PC-3 (cell line): ENCODE measurements around the gene SFN. TPM values are rescaled to one million over a fixed set of nuclear protein-coding genes. Genes with fewer than 3 reads are reported as not detected.
A peak's percentile ranks its signal among the peaks of the same experiment; 100 is the strongest.

Source experiments
- ATAC-seq: fragments of 200-7000 bp; cut with Tn5 transposase; 2 replicates; pipeline ENCODE4 v1.9.1; 2020; ENCODE audit warnings: mild to moderate bottlenecking, moderate library complexity
- BruUV-seq: library from RNA; stranded (reverse); fragments of 400-500 nt; replicated peaks from 2 replicates; lab custom pipeline; 2021; lab: Mats Ljungman, UMichigan
- CTCF ChIA-PET: fragments of 300-600 bp; sonication (Branson Sonifier 250); formaldehyde crosslinking; loops from one replicate; lab custom pipeline; 2022; ENCODE audit warnings: antibody characterized with exemption; lab: Charles Lee
- POLR2A ChIA-PET: fragments of 300-600 bp; sonication (Branson Sonifier 250); formaldehyde crosslinking; loops from one replicate; lab custom pipeline; 2022; ENCODE audit warnings: antibody characterized with exemption; ENCODE audit not compliant: unreplicated experiment; lab: Charles Lee
- DNase-seq: peaks from one replicate; pipeline ENCODE4 v3.0.0-alpha.2; 2015
- H2AFZ ChIP-seq: fragments of 300-600 bp; sonication (generic); 2 replicates; pipeline ENCODE4 v1.6.0; 2016; ENCODE audit warnings: antibody characterized with exemption, low read length
- H3F3A ChIP-seq: fragments of 300-600 bp; sonication (generic); one replicate; pipeline ENCODE4 v1.6.0; 2017; ENCODE audit warnings: antibody characterized with exemption, low read length, control low read depth, mild to moderate bottlenecking; ENCODE audit not compliant: unreplicated experiment
- H3K27ac ChIP-seq: fragments of 300-600 bp; sonication (generic); 2 replicates; pipeline ENCODE4 v1.5.1; 2016; ENCODE audit warnings: mild to moderate bottlenecking, low read length
- H3K27me3 ChIP-seq: fragments of 300-600 bp; sonication (generic); 2 replicates; pipeline ENCODE4 v1.6.1; 2016; ENCODE audit warnings: low read length, mixed read lengths
- H3K36me3 ChIP-seq: fragments of 300-600 bp; sonication (generic); 2 replicates; pipeline ENCODE4 v1.6.1; 2016; ENCODE audit warnings: low read depth, mixed run types, low read length, mixed read lengths
- H3K4me1 ChIP-seq: fragments of 300-600 bp; sonication (generic); 2 replicates; pipeline ENCODE4 v1.5.1; 2016; ENCODE audit warnings: low read length; ENCODE audit not compliant: insufficient read depth
- H3K4me2 ChIP-seq: fragments of 300-600 bp; sonication (generic); 2 replicates; pipeline ENCODE4 v1.6.0; 2016; ENCODE audit warnings: low read length
- H3K4me3 ChIP-seq: fragments of 300-600 bp; sonication (generic); 2 replicates; pipeline ENCODE4 v1.5.1; 2016; ENCODE audit warnings: mild to moderate bottlenecking, low read length, mixed read lengths
- H3K79me2 ChIP-seq: fragments of 300-600 bp; sonication (generic); 2 replicates; pipeline ENCODE4 v1.6.1; 2017; ENCODE audit warnings: low read length, mixed read lengths
- H3K9ac ChIP-seq: fragments of 300-600 bp; sonication (generic); 2 replicates; pipeline ENCODE4 v1.6.0; 2016; ENCODE audit warnings: mild to moderate bottlenecking, low read length
- H3K9me2 ChIP-seq: fragments of 300-600 bp; sonication (generic); replicated peaks from 2 replicates; pipeline ENCODE4 v1.6.1; 2016; ENCODE audit warnings: mixed run types, low read length, mixed read lengths
- H3K9me3 ChIP-seq: fragments of 300-600 bp; sonication (generic); 2 replicates; pipeline ENCODE4 v1.6.1; 2016; ENCODE audit warnings: low read length, mixed read lengths
- H4K20me1 ChIP-seq: fragments of 300-600 bp; sonication (generic); 2 replicates; pipeline ENCODE4 v1.6.1; 2016; ENCODE audit warnings: low read length, mixed read lengths
- EZH2 ChIP-seq: fragments of 300-600 bp; sonication (generic); IDR thresholded peaks from one replicate; pipeline ENCODE4 v1.6.1; 2017; ENCODE audit warnings: antibody characterized with exemption, mild to moderate bottlenecking, low read length; ENCODE audit not compliant: unreplicated experiment
- EZH2phosphoT487 ChIP-seq: fragments of 300-600 bp; sonication (generic); IDR thresholded peaks from 2 replicates; pipeline ENCODE4 v1.6.1; 2018; ENCODE audit warnings: mild to moderate bottlenecking, antibody characterized with exemption, low read length, borderline replicate concordance
- intact Hi-C: fragments of 100-400 bp; cut with micrococcal nuclease; formaldehyde crosslinking; loops from 2 replicates; pipeline ENCODE4 v1.9.0; 2023
- total RNA-seq: library from RNA; depleted of rRNA; stranded (reverse); fragments of >200 nt; gene quantifications from 2 replicates; pipeline ENCODE4 v1.2.3, GENCODE V29; 2014
- TF ChIP-seq, protein P1 (sequence below): fragments of 300-600 bp; sonication (generic); conservative IDR thresholded peaks from 2 replicates; pipeline ENCODE4 v1.5.1; 2017; ENCODE audit warnings: antibody characterized with exemption, low read depth, mild to moderate bottlenecking, low read length

SFN gene
- total RNA-seq, 1 experiment from 2014 or later = 411 TPM

DNA sequence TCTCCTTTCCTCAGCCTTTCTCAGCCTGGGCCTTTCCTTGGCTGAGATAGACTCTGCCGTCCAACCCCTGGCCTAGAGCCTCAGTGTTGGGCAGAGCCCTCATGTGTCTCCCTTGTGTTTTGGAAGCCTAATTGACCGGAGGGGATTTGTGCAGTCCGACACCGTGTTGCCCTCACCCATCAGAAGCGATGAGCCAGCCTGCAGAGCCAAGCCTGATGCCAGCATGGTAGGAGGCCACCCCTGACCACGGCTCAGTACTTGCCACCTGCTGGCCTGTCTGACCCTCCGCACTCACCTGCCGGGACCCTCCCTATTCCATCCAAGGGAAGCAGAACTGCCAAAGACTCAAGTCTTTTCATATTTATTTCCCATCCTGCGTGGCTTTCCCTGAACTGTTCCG, 9.3 kb upstream of the SFN start:
- Histone ChIP-seq H3K9ac (peak overlapping the region; percentile 48), H3K27me3 (no peaks in the 10 kb centered on the region), H3K36me3 (peaks cover 41% of the 10 kb centered on the region), H2AFZ (no peak overlapping the region), H3K9me3 (no peaks in the 10 kb centered on the region), H4K20me1 (no peaks in the 10 kb centered on the region), H3K79me2 (no peaks in the 10 kb centered on the region), H3K27ac (peak overlapping the region; percentile 89), H3K9me2 (no peaks in the 10 kb centered on the region), H3K4me1 (peaks cover 57% of the 10 kb centered on the region), H3F3A (peaks cover 5% of the 10 kb centered on the region), H3K4me3 (no peak overlapping the region), H3K4me2 (peak overlapping the region; percentile 44)
- BruUV-seq = no TSS peak
- no peak for TF ChIP-seq EZH2phosphoT487
- TF ChIP-seq EZH2 = no peak
- TF ChIP-seq, protein P1, sequence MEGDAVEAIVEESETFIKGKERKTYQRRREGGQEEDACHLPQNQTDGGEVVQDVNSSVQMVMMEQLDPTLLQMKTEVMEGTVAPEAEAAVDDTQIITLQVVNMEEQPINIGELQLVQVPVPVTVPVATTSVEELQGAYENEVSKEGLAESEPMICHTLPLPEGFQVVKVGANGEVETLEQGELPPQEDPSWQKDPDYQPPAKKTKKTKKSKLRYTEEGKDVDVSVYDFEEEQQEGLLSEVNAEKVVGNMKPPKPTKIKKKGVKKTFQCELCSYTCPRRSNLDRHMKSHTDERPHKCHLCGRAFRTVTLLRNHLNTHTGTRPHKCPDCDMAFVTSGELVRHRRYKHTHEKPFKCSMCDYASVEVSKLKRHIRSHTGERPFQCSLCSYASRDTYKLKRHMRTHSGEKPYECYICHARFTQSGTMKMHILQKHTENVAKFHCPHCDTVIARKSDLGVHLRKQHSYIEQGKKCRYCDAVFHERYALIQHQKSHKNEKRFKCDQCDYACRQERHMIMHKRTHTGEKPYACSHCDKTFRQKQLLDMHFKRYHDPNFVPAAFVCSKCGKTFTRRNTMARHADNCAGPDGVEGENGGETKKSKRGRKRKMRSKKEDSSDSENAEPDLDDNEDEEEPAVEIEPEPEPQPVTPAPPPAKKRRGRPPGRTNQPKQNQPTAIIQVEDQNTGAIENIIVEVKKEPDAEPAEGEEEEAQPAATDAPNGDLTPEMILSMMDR = no peak
- intact Hi-C loops = loop anchor here (1.0 kb wide), 2 partner anchors 9 to 25 kb away; no protein-coding TSS in a partner anchor
- ChIA-PET CTCF (no interaction called here), POLR2A (no interaction called here)
- no peak for ATAC-seq
- DNase-seq = no peak

DNA sequence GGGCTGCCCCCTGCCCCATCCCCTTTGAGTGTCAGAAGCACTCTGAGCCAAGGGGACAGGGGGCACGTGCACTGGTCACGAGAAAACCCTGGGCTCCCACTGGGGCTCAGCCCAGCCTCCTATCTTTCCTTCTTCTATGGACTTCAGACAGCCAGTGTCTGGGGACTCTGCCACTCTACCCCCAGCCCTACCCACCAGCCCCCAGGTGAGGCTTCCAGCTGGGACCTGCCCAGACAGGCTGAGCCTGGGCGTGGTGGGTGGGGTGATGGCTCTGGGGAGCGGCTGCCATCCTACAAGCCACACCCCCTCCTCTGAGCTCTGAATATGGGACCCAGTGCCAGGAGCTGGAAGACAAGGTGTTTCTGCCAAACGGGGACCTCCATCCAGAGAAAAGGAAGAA, 8.0 kb upstream of the SFN start:
- H3K79me2 ChIP-seq = no peaks in the 10 kb centered on the region
- no peak overlapping the region for H3K4me2 ChIP-seq
- no TSS peak for BruUV-seq
- ChIA-PET CTCF (no interaction called here), POLR2A (no interaction called here)
- H3F3A ChIP-seq = no peaks in the 10 kb centered on the region
- peaks cover 54% of the 10 kb centered on the region for H3K4me1 ChIP-seq
- no peak overlapping the region for H3K4me3 ChIP-seq
- no peaks in the 10 kb centered on the region for H4K20me1 ChIP-seq
- no peaks in the 10 kb centered on the region for H3K27me3 ChIP-seq
- TF ChIP-seq, protein P1 = no peak
- TF ChIP-seq EZH2phosphoT487 (no peak), EZH2 (no peak)
- intact Hi-C loops = no loop called here
- H2AFZ ChIP-seq = no peak overlapping the region
- no peak for ATAC-seq
- peaks cover 40% of the 10 kb centered on the region for H3K36me3 ChIP-seq
- H3K9ac ChIP-seq = no peak overlapping the region
- no peaks in the 10 kb centered on the region for H3K9me2 ChIP-seq
- DNase-seq = no peak
- H3K27ac ChIP-seq = peak overlapping the region; percentile 89; the same call in 1 of the 2 replicates
- no peaks in the 10 kb centered on the region for H3K9me3 ChIP-seq

DNA sequence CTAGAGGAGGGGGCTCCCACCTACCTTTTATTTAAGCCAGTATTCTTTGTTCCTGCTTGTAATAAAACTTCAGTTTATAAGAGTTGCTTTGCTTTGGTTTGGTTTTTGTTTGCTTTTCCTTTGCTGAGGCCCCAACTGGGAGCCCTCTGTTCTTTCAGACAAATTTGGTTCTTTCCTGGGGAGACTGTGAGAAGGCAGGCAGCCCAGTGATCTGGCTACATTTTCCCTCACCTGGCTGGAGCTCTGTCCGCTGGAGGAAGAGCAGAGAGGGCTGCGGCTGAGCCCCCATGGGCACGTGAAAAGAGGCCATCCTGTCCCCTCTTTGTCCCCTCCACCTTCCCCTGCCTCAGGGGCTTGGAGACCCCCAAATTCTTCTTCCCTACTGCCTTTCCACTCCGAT, 7.3 kb upstream of the SFN start:
- peaks cover 32% of the 10 kb centered on the region for H3K36me3 ChIP-seq
- H3K9me3 ChIP-seq = no peaks in the 10 kb centered on the region
- intact Hi-C loops = no loop called here
- 0 out of 2 replicates have a peak overlapping the region, but pooled peaks have one; percentile 4 for H3K27ac ChIP-seq
- H3K9ac ChIP-seq = no peak overlapping the region
- ATAC-seq (no peak), DNase-seq (no peak)
- no peaks in the 10 kb centered on the region for H4K20me1 ChIP-seq
- TF ChIP-seq EZH2phosphoT487 (no peak), EZH2 (no peak)
- TF ChIP-seq, protein P1 = no peak
- peaks cover 51% of the 10 kb centered on the region for H3K4me1 ChIP-seq
- H3K4me3 ChIP-seq = no peak overlapping the region
- no peaks in the 10 kb centered on the region for H3K9me2 ChIP-seq
- no TSS peak for BruUV-seq
- H3F3A ChIP-seq = no peaks in the 10 kb centered on the region
- no peaks in the 10 kb centered on the region for H3K79me2 ChIP-seq
- no peaks in the 10 kb centered on the region for H3K27me3 ChIP-seq
- no peak overlapping the region for H3K4me2 ChIP-seq
- ChIA-PET CTCF (no interaction called here), POLR2A (interaction anchor here (0.6 kb wide), 1 partner anchor 929 kb away, joined by 4 read pairs; no protein-coding TSS in a partner anchor)
- no peak overlapping the region for H2AFZ ChIP-seq
